Lung (tissue), 12 donors: ENCODE results near the gene ICE1. TPM values are rescaled to one million over a fixed set of nuclear protein-coding genes. Genes with fewer than 3 reads are reported as not detected.

Source experiments
- ATAC-seq: fragments of 200-7000 bp; cut with Tn5 transposase; one replicate; pipeline ENCODE4 v1.9.1; 2020; ENCODE audit warnings: moderate number of reproducible peaks; ENCODE audit not compliant: insufficient read depth, low FRiP score
- DNase-seq, 3 donors: peaks; one replicate each; pipeline ENCODE4 v3.0.0-alpha.2; 2013 to 2017
- H3K27ac ChIP-seq, 2 donors: one replicate each; pipeline ENCODE4 v1.5.1; 2013; ENCODE audit warnings: mild to moderate bottlenecking in 2 of 2, moderate library complexity in 2 of 2, control low read depth in 1 of 2, inconsistent platforms in 1 of 2, low read depth in 1 of 2, low read length in 1 of 2
- H3K27me3 ChIP-seq, 3 donors: one replicate each; pipeline ENCODE4 v1.5.1; 2013; ENCODE audit warnings: low read length in 2 of 3; ENCODE audit not compliant: control insufficient read depth in 3 of 3, insufficient read depth in 3 of 3
- H3K36me3 ChIP-seq, 4 donors: one replicate each; pipeline ENCODE4 v1.5.1; 2013; ENCODE audit warnings: low read length in 4 of 4, mild to moderate bottlenecking in 1 of 4, moderate library complexity in 1 of 4; ENCODE audit not compliant: control insufficient read depth in 4 of 4, insufficient read depth in 4 of 4
- H3K4me1 ChIP-seq, 5 donors: one replicate each; pipeline ENCODE4 v1.5.1; 2013; ENCODE audit warnings: low read length in 5 of 5, mild to moderate bottlenecking in 2 of 5, moderate library complexity in 1 of 5; ENCODE audit not compliant: control insufficient read depth in 5 of 5, insufficient read depth in 5 of 5
- H3K4me3 ChIP-seq: one replicate; pipeline ENCODE4 v1.5.1; 2013; ENCODE audit warnings: mild to moderate bottlenecking, control low read depth, moderate library complexity
- H3K9ac ChIP-seq, 2 donors: one replicate each; pipeline ENCODE4 v1.5.1; 2013; ENCODE audit warnings: low read length in 2 of 2, control low read depth in 1 of 2; ENCODE audit not compliant: insufficient read depth in 1 of 2
- H3K9me3 ChIP-seq, 4 donors: one replicate each; pipeline ENCODE4 v1.5.1; 2013; ENCODE audit warnings: low read length in 3 of 4, mild to moderate bottlenecking in 1 of 4, moderate library complexity in 1 of 4; ENCODE audit not compliant: control insufficient read depth in 4 of 4, insufficient read depth in 3 of 4
- WGBS, 2 donors: extraction: QIAGEN DNeasy Blood & Tissue Kit; methylation state at CpG; one replicate each; pipeline ENCODE4 v1.1.7; 2013; 5-methylcytosine and 5-hydroxymethylcytosine counted together
- polyA plus RNA-seq, 2 donors: library from polyadenylated mRNA; stranded (reverse); fragments of 200-250 nt; gene quantifications; one replicate each; pipeline ENCODE4 v1.2.1, GENCODE V29; 2013
- total RNA-seq, 2 donors: library from RNA; depleted of rRNA in 1 of 2; stranded (reverse); fragments of >200 nt in 1 of 2; gene quantifications; one replicate each; pipeline ENCODE4 v1.2.1, GENCODE V29; 2014 to 2021
- TF ChIP-seq, protein P1 (sequence below): IDR thresholded peaks from 2 replicates; pipeline ENCODE4 v1.5.1; 2012; ENCODE audit warnings: mild to moderate bottlenecking; ENCODE audit errors: control extremely low read depth, extremely low read depth
- donor health status: control.
- donor health status: control.
- donor health status: Bipolar disorder and iron deficiency.
- donor health status: healthy.
- donor health status: DM: yes; HTN: yes; CAD: no.

ICE1 gene
- total and polyA plus RNA-seq, 4 donors = 4.9 to 33.3 (median 14.8) TPM

DNA sequence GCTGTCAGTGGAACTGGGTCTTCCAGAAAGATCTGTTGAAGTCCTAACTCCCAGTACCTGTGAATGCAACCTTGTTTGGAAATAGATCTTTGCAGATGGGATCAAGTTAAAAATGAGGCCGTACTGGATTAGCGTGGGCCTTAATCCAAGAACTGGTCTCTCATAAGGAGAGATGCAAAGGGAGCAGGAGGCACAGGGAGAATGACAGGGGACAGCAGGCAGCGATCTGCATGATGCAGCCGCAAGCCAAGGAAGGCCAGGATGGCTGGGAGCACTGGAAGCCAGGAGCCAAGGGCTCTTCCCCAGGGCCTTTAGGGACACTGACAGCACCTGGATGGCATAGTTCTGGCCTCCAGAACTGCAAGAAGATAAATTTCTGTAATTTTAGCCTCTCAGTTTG is 114.4 kb downstream of the ICE1 start:
- Histone ChIP-seq H3K27ac (no peak overlapping the region), H3K4me1 (no peaks in the 10 kb centered on the region), H3K27me3 (no peaks in the 10 kb centered on the region), H3K9me3 (peaks cover 0 to 5% (median 0%) of the 10 kb centered on the region in 4 donors), H3K36me3 (no peaks in the 10 kb centered on the region), H3K9ac (no peak overlapping the region), H3K4me3 (no peak overlapping the region)
- WGBS, 2 donors = 92 to 97% methylated on average over 4 of the region's 4 CpGs
- DNase-seq (no peak), ATAC-seq (no peak)
- TF ChIP-seq, protein P1, sequence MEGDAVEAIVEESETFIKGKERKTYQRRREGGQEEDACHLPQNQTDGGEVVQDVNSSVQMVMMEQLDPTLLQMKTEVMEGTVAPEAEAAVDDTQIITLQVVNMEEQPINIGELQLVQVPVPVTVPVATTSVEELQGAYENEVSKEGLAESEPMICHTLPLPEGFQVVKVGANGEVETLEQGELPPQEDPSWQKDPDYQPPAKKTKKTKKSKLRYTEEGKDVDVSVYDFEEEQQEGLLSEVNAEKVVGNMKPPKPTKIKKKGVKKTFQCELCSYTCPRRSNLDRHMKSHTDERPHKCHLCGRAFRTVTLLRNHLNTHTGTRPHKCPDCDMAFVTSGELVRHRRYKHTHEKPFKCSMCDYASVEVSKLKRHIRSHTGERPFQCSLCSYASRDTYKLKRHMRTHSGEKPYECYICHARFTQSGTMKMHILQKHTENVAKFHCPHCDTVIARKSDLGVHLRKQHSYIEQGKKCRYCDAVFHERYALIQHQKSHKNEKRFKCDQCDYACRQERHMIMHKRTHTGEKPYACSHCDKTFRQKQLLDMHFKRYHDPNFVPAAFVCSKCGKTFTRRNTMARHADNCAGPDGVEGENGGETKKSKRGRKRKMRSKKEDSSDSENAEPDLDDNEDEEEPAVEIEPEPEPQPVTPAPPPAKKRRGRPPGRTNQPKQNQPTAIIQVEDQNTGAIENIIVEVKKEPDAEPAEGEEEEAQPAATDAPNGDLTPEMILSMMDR = no peak

DNA sequence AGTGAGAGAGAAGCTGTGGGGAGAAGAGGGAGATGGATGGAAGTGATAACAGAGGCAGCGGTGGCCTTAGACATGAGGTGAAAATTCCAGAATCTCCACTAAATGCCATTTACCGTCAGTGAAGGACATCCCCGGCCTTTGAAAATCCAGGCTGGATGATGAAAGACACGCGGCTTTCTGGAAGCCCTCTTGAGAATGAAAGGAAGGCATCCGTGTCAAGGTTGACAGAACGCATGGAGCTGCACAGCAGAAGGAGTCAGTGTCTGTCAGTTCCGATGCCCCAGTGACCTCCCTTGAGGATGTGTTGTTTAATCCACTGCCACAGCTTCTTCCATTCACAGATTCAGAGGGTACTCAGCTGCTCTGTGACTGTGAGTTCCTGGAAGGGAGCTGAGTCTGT is 114.9 kb downstream of the ICE1 start:
- TF ChIP-seq, protein P1 = no peak
- Histone ChIP-seq H3K9ac (no peak overlapping the region), H3K4me1 (no peaks in the 10 kb centered on the region), H3K36me3 (no peaks in the 10 kb centered on the region), H3K27me3 (no peaks in the 10 kb centered on the region), H3K9me3 (peaks cover 0 to 5% (median 0%) of the 10 kb centered on the region in 4 donors), H3K4me3 (no peak overlapping the region), H3K27ac (no peak overlapping the region)
- ATAC-seq = no peak
- no peak for DNase-seq
- WGBS, 2 donors = 84 to 90% methylated on average over 8 of the region's 8 CpGs

GRCh38 chr5:5539590-5539989 is 117.1 kb downstream of the ICE1 start:
- Histone ChIP-seq H3K27me3 (no peaks in the 10 kb centered on the region), H3K36me3 (no peaks in the 10 kb centered on the region), H3K4me1 (peaks cover 0 to 3% (median 0%) of the 10 kb centered on the region in 5 donors), H3K4me3 (no peak overlapping the region), H3K27ac (no peak overlapping the region), H3K9ac (no peak overlapping the region), H3K9me3 (peaks cover 0 to 5% (median 0%) of the 10 kb centered on the region in 4 donors)
- no peak for ATAC-seq
- DNase-seq = no peak
- WGBS, 2 donors = 59% methylated on average over 3 of the region's 3 CpGs
- TF ChIP-seq, protein P1 = no peak
